Uterine smooth muscle cell (primary cell): ENCODE results near the gene SCN7A. TPM values are rescaled to one million over a fixed set of nuclear protein-coding genes. Genes with fewer than 3 reads are reported as not detected.

Experiments used
- total RNA-seq: library from RNA; depleted of rRNA; stranded (reverse); fragments of >200 nt; gene quantifications from 2 replicates; pipeline ENCODE4 v1.2.3, GENCODE V29; 2014

Gene SCN7A
- 0.11 and 0.12 TPM in 2 replicates for total RNA-seq

GRCh38 chr2:166494140-166494624 is at the start of gene SCN7A:
Gene SCN7A, minus strand, starts transcription at chr2:166494249. Its CDS starts 16,553 bp downstream, at chr2:166477696.

GRCh38 chr2:166375736-166376487 is 118.1 kb downstream of the SCN7A start, which contains the start of gene SCN9A:
Gene SCN9A, minus strand, starts transcription at chr2:166375944. Its CDS starts 64,188 bp downstream, at chr2:166311756.

Other genes with a start within 250 kb of the SCN7A start
- gene SCN9A, start 118.3 kb downstream of the SCN7A start, total RNA-seq, result 24.0 and 43.0 TPM in 2 replicates